GM12892 (cell line): ENCODE results near the gene NUAK2.

ENCODE experiments used
- POLR2A ChIP-seq: IDR thresholded peaks from 2 replicates; pipeline ENCODE4 v1.6.1; 2011; ENCODE audit warnings: low read depth, low read length, control low read depth
- POLR2AphosphoS5 ChIP-seq: IDR thresholded peaks from 2 replicates; pipeline ENCODE4 v1.6.1; 2011; ENCODE audit warnings: low read depth, low read length, control low read depth

GRCh38 chr1:205293350-205294074 lies 28.0 kb downstream of the NUAK2 start:
- TF ChIP-seq POLR2AphosphoS5 (no peak), POLR2A (no peak)
